AML-193 (cell line): ENCODE results near the gene JADE2.
"Not testable (repeated sequence)": the region's sequence is repeated elsewhere in the genome, so short reads cannot be mapped to it uniquely, and the experiment has no call there.

Experiments
- DNase-seq, 2 experiments: peaks; one replicate each; lab custom pipeline; 2025; lab: John Stamatoyannopoulos, UW

The JADE2 gene

GRCh38 chr5:134507452-134507851 lies 18.0 kb upstream of the JADE2 start:
- DNase-seq: no peak

GRCh38 chr5:134508521-134509195 lies 16.8 kb upstream of the JADE2 start:
- no peak for DNase-seq

DNA sequence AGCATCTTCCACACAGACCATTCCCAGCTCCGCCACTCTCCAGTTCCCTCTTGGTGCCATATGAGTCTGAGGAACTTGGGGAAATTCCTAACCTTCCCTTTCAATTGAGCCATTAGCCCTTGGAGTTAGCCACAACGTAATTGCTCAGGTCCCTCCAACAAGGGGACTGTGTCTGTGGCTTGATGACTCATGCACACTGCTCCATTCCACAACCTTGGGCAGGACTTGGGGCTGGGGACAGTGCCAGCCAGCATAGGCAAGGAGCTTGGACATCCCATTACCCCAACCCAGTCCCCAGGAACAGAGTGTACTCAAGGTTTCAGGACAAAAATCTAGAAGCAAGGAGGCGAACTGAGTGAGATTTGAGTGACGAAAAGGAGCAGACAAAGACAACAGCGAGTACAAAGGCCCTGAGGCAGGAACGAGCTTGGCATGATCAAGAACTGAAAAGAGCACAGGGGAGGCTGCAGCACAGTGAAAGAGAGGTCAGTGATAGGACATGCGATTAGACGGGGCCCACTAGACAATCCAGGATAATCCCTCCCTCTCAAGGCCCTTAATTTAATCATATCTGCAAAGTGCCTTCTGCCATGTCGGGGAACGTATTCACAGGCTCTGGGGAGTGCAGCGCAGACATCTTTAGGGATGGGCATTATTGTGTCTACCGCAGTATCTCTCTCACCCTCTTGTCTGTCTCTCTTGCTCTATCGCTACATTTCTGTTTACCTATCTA lies 16.0 kb upstream of the JADE2 start:
- DNase-seq: no peak

DNA sequence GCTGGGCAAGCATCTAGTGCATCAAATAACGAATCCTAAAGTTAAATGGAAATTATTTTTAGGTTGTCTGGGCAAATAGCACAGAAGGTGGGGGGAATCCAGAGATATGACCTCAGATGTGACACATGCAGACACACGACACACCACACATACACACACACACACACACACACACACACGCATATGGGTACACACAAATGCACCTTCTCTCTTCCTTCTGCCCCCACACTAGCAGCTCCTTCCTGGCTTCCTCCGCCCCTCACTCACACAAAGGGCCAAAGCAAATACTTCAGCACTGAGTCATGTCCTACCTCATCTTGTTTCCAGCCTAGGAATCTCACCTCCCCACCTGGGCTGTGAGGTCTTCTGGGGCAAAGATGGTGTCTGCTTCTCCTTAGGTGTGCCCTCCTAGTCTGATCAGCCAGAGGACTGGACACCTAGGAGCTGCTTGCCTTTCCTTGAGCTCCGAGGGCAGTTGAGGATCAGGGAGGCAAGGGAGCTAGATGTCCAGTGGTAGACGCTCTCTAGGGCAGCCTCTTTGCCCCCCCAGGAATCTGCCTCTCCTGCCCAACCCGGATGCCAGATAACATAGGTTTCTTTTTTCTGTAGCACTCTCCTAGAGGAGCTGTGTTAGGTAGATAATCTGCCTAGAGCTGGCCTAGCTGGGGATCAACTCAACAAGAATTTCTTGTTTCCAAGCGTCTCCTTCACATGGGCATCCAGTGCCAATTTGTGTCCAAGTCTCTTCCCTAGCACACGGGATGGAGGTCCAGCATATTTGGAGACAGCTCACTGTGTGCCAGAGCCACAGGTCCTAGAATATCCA lies 14.3 kb upstream of the JADE2 start:
- no peak for DNase-seq

DNA sequence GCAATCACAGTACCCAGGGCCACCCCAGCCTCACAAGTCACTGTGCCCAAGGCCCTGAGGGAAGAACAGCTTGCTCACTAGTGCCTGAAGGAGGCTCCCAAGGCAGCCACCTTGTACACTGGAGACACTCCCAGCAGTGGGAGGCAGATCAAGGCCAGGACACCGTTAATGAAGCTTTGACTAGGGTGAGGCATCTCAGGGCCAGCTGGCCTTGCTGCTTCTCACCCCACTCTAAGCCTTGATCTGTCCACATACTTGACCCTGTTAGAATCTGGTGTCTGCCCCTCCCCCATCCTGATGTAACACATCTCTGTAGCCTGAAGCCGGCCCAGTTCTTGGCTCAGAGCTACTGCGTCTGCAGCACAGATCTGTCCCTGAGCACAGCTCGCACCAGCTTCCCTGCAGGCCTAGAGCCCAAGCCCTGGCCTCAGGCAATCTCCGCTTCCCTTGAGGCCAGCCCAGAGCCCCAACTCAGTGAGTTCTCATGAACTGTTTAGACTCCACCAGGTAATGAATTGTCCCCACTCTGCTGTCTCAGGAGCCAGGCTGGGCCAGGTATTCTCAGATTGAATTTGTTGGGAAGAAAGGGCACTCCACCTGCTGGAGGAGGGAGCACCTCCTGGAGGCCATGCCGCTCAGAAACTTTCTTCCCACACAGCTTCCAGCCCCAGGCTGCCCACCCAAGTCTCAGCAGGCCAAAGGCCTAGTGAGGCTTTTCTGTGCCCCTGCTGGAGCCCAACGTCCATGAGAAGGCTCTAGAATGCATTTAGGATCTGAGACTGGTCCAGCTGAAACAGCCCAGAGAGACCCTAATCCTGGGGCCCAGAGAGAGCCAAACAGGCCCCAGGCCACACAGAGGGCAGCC lies 13.4 kb upstream of the JADE2 start:
- no peak for DNase-seq

DNA sequence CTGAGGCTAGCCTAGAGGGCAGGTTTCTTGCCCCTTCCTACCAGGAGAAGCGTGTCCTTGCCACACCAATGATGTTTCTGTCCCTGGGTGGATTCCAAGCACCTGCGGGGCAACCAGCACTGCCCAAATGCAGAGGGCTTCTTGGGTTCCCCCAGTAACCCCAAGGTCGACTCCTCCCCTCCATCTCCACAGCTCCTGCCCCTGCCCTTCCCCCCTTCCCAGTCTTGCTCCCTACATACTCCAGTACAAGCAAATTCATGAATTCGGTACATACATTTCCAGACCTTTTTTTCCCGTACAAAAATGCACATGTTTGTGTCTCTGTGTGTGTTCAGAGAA lies 12.8 kb upstream of the JADE2 start:
- DNase-seq: no peak

GRCh38 chr5:134515801-134516200 lies 9.7 kb upstream of the JADE2 start:
- no peak for DNase-seq

- not testable (repeated sequence) for DNase-seq
Measured at GRCh38 chr5:134516984-134517383, 8.5 kb upstream of the JADE2 start.

DNA sequence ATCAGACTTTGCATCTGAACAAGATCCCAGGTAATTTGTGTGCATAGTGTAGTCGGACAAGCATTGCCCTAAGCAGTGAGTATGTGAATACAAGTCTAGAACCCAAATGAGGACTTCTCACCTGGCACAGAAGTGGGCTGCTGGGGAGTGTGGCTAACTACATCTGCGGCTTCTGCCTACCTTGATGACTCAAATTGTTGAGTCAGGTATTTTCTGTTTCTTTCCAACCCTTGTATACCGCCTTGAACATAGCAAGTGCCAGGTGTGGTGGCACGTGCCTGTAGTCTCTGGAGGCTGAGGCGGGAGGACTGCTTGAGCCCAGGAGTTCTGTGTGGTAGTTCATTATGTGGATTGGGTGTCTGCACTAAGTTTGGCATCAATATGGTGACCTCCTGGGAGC lies 7.9 kb upstream of the JADE2 start:
- no peak for DNase-seq

DNA sequence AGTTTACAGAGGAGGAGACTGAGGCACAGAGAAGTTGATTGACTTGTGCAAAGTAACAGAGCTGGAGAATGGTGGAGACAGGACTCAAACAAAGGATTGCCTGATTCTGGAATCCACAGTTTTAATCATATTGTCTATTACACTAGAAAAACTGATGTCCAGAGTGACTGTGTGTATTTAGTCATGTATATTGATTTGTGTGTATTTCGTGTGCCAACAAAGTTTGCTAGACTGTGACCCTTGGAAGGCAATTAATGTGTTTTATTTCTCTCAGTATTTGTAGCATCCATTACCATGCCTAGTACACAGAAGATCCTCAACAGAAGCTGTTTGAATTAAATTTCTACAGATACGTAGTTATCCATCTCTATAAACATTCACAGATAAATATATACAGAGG lies 5.5 kb upstream of the JADE2 start:
- DNase-seq: no peak

DNA sequence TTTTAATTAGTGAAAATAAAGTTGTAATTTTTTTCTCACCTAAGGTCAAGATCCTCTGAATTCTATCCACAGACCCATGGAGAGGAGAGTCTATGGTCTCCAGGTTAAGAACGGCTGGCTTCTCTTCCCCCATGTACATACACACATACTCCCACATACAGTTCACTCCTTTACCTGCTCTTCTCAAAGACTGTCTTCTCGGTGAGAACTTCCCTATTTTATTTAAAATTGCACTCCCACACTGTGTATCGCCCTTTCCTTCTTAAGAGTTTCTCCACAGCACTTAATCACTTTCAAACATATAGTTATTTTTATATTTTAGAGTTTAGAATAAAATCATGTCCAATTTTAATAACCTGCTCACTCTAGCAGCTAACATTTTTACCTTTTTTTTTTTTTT lies 3.6 kb upstream of the JADE2 start:
- peak; percentile 42 to 51 for DNase-seq

- no peak for DNase-seq
Measured at GRCh38 chr5:134523543-134524271, 1.8 kb upstream of the JADE2 start.

DNA sequence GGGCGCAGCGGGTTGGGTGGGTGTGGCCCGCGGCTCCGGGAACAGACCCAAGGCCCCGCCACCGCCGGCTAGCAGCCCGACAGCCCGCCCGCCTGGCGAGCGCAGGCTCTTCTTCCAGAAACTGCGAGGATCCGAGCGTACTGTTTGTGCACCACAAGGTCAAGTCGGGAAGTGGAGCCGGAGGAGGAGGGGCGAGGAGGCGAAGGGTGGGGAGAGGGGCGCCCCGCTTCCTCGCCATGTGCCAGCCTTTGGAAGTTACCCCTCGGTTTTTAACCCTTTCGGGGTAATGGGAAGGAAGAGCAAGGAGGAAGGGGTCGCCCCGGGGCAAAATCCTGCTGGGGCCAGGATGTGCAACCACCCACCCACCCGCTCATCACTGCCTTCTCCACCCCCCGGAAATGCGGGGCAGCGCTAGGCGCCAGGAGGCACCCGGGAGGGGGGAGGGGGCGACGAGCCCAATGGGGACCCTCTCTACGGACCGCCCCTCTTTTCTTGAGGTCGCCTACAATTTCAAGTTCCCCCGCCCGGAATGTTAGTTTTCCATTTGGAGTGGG lies 1.1 kb upstream of the JADE2 start:
- DNase-seq: peak; percentile 66 to 68

- peak; percentile 55 to 76 for DNase-seq
Measured at GRCh38 chr5:134525683-134526482, 413 bp downstream of the JADE2 start.

DNA sequence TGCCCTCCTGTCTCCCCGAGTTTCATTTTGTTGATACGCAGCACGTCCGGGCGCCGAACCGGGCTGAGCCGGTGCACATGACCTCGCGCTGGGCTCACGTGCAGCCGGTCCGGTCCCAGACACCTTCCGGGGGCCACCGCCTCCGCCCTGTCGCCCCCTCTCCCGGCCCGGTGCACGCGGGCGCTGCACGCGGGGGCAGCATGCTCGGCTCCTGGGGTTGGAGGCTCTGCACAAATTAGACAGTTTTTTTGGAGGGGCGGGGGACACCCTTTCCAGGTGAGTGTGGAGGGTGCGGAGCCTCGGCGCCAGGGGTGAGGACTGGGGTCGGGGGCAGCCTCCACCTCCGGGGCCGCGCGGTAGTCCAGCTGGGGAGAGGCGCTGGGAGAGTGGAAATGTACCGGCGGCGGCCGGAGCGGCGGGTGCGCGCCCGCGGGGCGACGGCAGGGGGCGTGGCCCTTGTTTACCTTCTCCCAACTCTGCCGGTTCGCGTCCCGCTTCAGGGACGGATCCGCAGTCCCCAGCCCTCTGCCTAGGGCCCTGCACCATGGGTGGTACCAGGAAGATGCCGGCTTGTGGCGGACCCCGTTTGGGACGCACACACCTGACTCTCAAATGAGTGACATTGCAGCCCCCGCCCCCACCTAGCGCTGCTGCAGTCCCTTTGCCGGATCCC lies 1.1 kb downstream of the JADE2 start:
- peak; percentile 63 to 73 for DNase-seq

GRCh38 chr5:134527156-134527960 lies 1.9 kb downstream of the JADE2 start:
- DNase-seq: peak; percentile 51 to 55

DNA sequence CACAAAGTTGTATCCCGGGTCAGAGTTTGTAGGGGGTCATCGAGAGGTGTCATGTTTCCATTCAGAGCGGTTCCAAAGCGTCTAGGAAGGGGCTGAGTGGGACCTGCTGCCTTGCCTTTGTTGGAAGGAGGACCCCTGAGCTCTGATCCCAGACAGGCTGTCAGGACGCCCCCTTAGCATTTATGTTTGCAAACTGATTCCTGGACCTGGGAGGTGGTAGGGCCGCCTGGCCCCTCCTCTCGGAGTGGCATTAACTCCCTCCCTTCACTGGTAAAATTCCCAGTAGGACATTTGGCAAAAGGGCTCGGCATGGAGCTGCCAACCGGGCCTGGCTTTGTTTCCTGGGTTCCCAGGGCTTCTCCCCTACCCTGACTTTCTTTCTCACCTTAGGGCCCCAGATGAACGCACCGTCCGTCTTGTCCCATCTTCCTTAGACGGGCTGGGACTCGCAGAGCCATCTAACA lies 2.5 kb downstream of the JADE2 start:
- no peak for DNase-seq

- no peak for DNase-seq
Measured at GRCh38 chr5:134528556-134528955, 3.1 kb downstream of the JADE2 start.

- no peak for DNase-seq
Measured at GRCh38 chr5:134529460-134529859, 4.0 kb downstream of the JADE2 start.
